ENCODE data around the gene FAM50A.

FAM50A gene

DNA sequence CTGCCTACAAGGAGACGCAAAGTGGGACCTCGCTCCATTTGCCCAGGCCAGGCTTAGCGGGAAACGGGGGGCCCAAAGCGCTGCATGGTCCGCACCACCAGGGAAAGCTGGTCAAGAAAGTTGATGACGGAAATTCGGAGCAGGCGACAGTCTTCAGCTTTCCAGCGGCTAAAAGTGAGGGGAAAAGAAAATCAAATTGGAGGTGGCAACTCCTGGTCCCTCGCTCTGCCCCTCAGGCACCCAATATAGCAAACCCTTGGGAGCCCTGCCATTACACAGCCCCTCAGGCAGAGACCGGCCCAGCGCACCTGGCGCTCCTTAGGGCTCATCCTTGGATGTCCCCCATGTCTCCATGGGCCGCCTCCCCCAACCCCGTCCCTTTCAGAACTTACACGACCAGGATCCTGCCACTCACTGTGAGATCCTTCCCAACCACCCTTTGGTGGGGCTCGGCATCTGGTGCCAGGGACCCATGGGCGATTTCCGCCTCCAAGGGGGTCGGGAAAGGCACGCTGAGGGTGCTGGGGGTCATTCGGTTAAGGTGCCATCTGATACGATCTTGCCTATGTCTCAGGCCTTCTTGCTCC lies 34.0 kb downstream of the FAM50A start:
- H3K27me3 ChIP-seq (ENCODE audit: control insufficient read depth, insufficient read depth, low read length), result peaks cover 4% of the 10 kb centered on the region
- H3K9ac ChIP-seq (ENCODE audit: low read length), result no peak overlapping the region
- peaks cover 2% of the 10 kb centered on the region for H3K36me3 ChIP-seq (ENCODE audit: control insufficient read depth, insufficient read depth, low read length)
- no peaks in the 10 kb centered on the region for H3K4me1 ChIP-seq (ENCODE audit: control insufficient read depth, insufficient read depth, low read length)
- peak overlapping the region; percentile 74 for H3K27ac ChIP-seq (ENCODE audit: low read depth, low read length)
- peak overlapping the region; percentile 72 for H3K4me3 ChIP-seq (ENCODE audit: low read length)

- peak within 1 kb of the TSS; percentile 74 for H3K27ac ChIP-seq (ENCODE audit: low read depth, low read length)
- H3K36me3 ChIP-seq (ENCODE audit: control insufficient read depth, insufficient read depth, low read length), result peaks cover 2% of the 10 kb centered on the region
- H3K9ac ChIP-seq (ENCODE audit: low read length), result no peak within 1 kb of the TSS
- H3K4me3 ChIP-seq (ENCODE audit: low read length), result peak within 1 kb of the TSS; percentile 72
- H3K27me3 ChIP-seq (ENCODE audit: control insufficient read depth, insufficient read depth, low read length), result peaks cover 4% of the 10 kb centered on the region
- H3K4me1 ChIP-seq (ENCODE audit: control insufficient read depth, insufficient read depth, low read length), result no peaks in the 10 kb centered on the region
Measured at GRCh38 chrX:154478728-154479622, 35.0 kb downstream of the FAM50A start, which contains the start of gene LAGE3. Gene LAGE3, minus strand, starts transcription at chrX:154479281. Its CDS starts 366 bp downstream, at chrX:154478915.

- no peak overlapping the region for H3K9ac ChIP-seq (ENCODE audit: low read length)
- H3K27ac ChIP-seq (ENCODE audit: low read depth, low read length), result no peak overlapping the region
- H3K4me1 ChIP-seq (ENCODE audit: control insufficient read depth, insufficient read depth, low read length), result peaks cover 3% of the 10 kb centered on the region
- peaks cover 2% of the 10 kb centered on the region for H3K36me3 ChIP-seq (ENCODE audit: control insufficient read depth, insufficient read depth, low read length)
- H3K27me3 ChIP-seq (ENCODE audit: control insufficient read depth, insufficient read depth, low read length), result peaks cover 4% of the 10 kb centered on the region
- H3K4me3 ChIP-seq (ENCODE audit: low read length), result no peak overlapping the region
Measured at GRCh38 chrX:154481195-154481594, 37.3 kb downstream of the FAM50A start.

GRCh38 chrX:154481911-154482601 lies 38.1 kb downstream of the FAM50A start:
- Histone ChIP-seq H3K27ac (ENCODE audit: low read depth, low read length) (no peak overlapping the region), H3K4me3 (ENCODE audit: low read length) (no peak overlapping the region), H3K4me1 (ENCODE audit: control insufficient read depth, insufficient read depth, low read length) (peaks cover 3% of the 10 kb centered on the region), H3K36me3 (ENCODE audit: control insufficient read depth, insufficient read depth, low read length) (no peaks in the 10 kb centered on the region), H3K9ac (ENCODE audit: low read length) (no peak overlapping the region), H3K27me3 (ENCODE audit: control insufficient read depth, insufficient read depth, low read length) (peaks cover 4% of the 10 kb centered on the region)

DNA sequence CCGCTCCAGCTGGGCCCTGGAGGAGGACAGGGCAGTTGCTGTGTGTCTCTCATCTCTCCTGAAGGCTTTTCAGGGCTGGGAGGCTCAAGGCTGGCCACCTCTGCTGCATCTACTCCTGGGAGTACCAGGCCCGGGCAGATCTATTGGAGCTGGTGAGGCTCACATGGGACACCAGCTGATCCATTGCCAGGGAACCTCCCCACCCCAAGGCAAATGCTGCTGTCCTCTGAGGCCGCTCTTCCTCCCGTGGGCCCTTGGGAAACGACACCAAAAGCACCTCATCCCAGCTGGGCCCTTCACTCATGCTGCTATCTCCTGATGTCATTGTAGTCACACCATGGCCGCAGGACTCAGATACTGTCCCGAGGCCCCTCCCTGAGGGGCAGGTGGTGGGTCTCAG lies 38.8 kb downstream of the FAM50A start:
- Histone ChIP-seq H3K4me3 (ENCODE audit: low read length) (no peak overlapping the region), H3K27me3 (ENCODE audit: control insufficient read depth, insufficient read depth, low read length) (peaks cover 4% of the 10 kb centered on the region)

GRCh38 chrX:154483325-154483724 lies 39.4 kb downstream of the FAM50A start:
- H3K9ac ChIP-seq (ENCODE audit: low read length), result no peak overlapping the region
- peaks cover 4% of the 10 kb centered on the region for H3K27me3 ChIP-seq (ENCODE audit: control insufficient read depth, insufficient read depth, low read length)
- H3K36me3 ChIP-seq (ENCODE audit: control insufficient read depth, insufficient read depth, low read length), result no peaks in the 10 kb centered on the region
- no peak overlapping the region for H3K27ac ChIP-seq (ENCODE audit: low read depth, low read length)
- H3K4me3 ChIP-seq (ENCODE audit: low read length), result no peak overlapping the region
- peaks cover 3% of the 10 kb centered on the region for H3K4me1 ChIP-seq (ENCODE audit: control insufficient read depth, insufficient read depth, low read length)

More for the DNA sequence above, 38.8 kb downstream of the FAM50A start:
- H3K27ac ChIP-seq (ENCODE audit: low read depth, low read length), result no peak overlapping the region
- peaks cover 3% of the 10 kb centered on the region for H3K4me1 ChIP-seq (ENCODE audit: control insufficient read depth, insufficient read depth, low read length)
- no peaks in the 10 kb centered on the region for H3K36me3 ChIP-seq (ENCODE audit: control insufficient read depth, insufficient read depth, low read length)
- no peak overlapping the region for H3K9ac ChIP-seq (ENCODE audit: low read length)

- Histone ChIP-seq H3K36me3 (ENCODE audit: control insufficient read depth, insufficient read depth, low read length) (no peaks in the 10 kb centered on the region), H3K4me3 (ENCODE audit: low read length) (no peak overlapping the region), H3K4me1 (ENCODE audit: control insufficient read depth, insufficient read depth, low read length) (peaks cover 3% of the 10 kb centered on the region), H3K9ac (ENCODE audit: low read length) (no peak overlapping the region), H3K27ac (ENCODE audit: low read depth, low read length) (no peak overlapping the region), H3K27me3 (ENCODE audit: control insufficient read depth, insufficient read depth, low read length) (peaks cover 4% of the 10 kb centered on the region)
Measured at GRCh38 chrX:154484255-154485149, 40.6 kb downstream of the FAM50A start.

- Histone ChIP-seq H3K9ac (ENCODE audit: low read length) (peak overlapping the region; percentile 62), H3K4me1 (ENCODE audit: control insufficient read depth, insufficient read depth, low read length) (peaks cover 3% of the 10 kb centered on the region), H3K27ac (ENCODE audit: low read depth, low read length) (peak overlapping the region; percentile 63)
Measured at GRCh38 chrX:154485150-154486051, 41.5 kb downstream of the FAM50A start.

GRCh38 chrX:154486052-154486395 lies 42.1 kb downstream of the FAM50A start:
- H3K4me1 ChIP-seq (ENCODE audit: control insufficient read depth, insufficient read depth, low read length), result peaks cover 3% of the 10 kb centered on the region
- peak overlapping the region; percentile 58 for H3K4me3 ChIP-seq (ENCODE audit: low read length)
- H3K36me3 ChIP-seq (ENCODE audit: control insufficient read depth, insufficient read depth, low read length), result no peaks in the 10 kb centered on the region
- peaks cover 4% of the 10 kb centered on the region for H3K27me3 ChIP-seq (ENCODE audit: control insufficient read depth, insufficient read depth, low read length)
- peak overlapping the region; percentile 62 for H3K9ac ChIP-seq (ENCODE audit: low read length)
- peak overlapping the region; percentile 63 for H3K27ac ChIP-seq (ENCODE audit: low read depth, low read length)

More at GRCh38 chrX:154485150-154486051, 41.5 kb downstream of the FAM50A start:
- Histone ChIP-seq H3K4me3 (ENCODE audit: low read length) (peak overlapping the region; percentile 58), H3K27me3 (ENCODE audit: control insufficient read depth, insufficient read depth, low read length) (peaks cover 4% of the 10 kb centered on the region), H3K36me3 (ENCODE audit: control insufficient read depth, insufficient read depth, low read length) (no peaks in the 10 kb centered on the region)

- Histone ChIP-seq H3K36me3 (ENCODE audit: control insufficient read depth, insufficient read depth, low read length) (no peaks in the 10 kb centered on the region), H3K27me3 (ENCODE audit: control insufficient read depth, insufficient read depth, low read length) (peaks cover 4% of the 10 kb centered on the region), H3K4me3 (ENCODE audit: low read length) (peak within 1 kb of the TSS; percentile 58), H3K4me1 (ENCODE audit: control insufficient read depth, insufficient read depth, low read length) (peaks cover 3% of the 10 kb centered on the region), H3K27ac (ENCODE audit: low read depth, low read length) (peak within 1 kb of the TSS; percentile 72), H3K9ac (ENCODE audit: low read length) (peak within 1 kb of the TSS; percentile 62)
Measured at GRCh38 chrX:154486396-154487207, 42.7 kb downstream of the FAM50A start, which contains the start of gene UBL4A. Gene UBL4A, minus strand, starts transcription at chrX:154486615. Its CDS starts 31 bp downstream, at chrX:154486584.
